ENCODE results near the gene TRUB2. TPM values are rescaled to one million over a fixed set of nuclear protein-coding genes. Genes with fewer than 3 reads are reported as not detected.
A peak's percentile ranks its signal among the peaks of the same experiment; 100 is the strongest.

Gene TRUB2
- total and polyA plus RNA-seq, 2 of the 13 experiments (the other 11 are each of a cell fraction or from before 2014, with no cell fraction given) = 22.3 to 41.2 TPM

GRCh38 chr9:128322404-128323211 is at the start of gene TRUB2, which contains the start of gene COQ4 (continued):
- TF ChIP-seq ZBTB49 (CRISPR knock-in tag; IDR thresholded peaks at IDR 0.05; ENCODE audit: borderline replicate concordance) (no peak), FOXC1 (CRISPR knock-in tag; IDR thresholded peaks at IDR 0.05; ENCODE audit: borderline replicate concordance) (no peak; the same call in 1 of the 2 replicates), NR1H2 (CRISPR knock-in tag; IDR thresholded peaks at IDR 0.05; ENCODE audit: borderline replicate concordance, low read depth) (no peak), ZNF318 (CRISPR knock-in tag; IDR thresholded peaks at IDR 0.05) (no peak), ZC3H4 (CRISPR knock-in tag; IDR thresholded peaks at IDR 0.05; ENCODE audit: borderline replicate concordance) (no peak), NKX3-1 (CRISPR knock-in tag; IDR thresholded peaks at IDR 0.05) (peak; percentile 55; the same call in 1 of the 2 replicates), TEAD2 (CRISPR knock-in tag; IDR thresholded peaks at IDR 0.05) (no peak; the same call in 1 of the 2 replicates), HOXA3 (CRISPR knock-in tag; IDR thresholded peaks at IDR 0.05) (peak; percentile 97), ETV6 (CRISPR knock-in tag; conservative IDR thresholded peaks at IDR 0.05) (no peak), ZNF232 (CRISPR knock-in tag; IDR thresholded peaks at IDR 0.05; ENCODE audit: borderline replicate concordance) (peak; percentile 77; the same call in 1 of the 2 replicates), ZFP1 (CRISPR knock-in tag; IDR thresholded peaks at IDR 0.05) (peak; percentile 65), ZMYM2 (CRISPR knock-in tag; IDR thresholded peaks at IDR 0.05) (no peak), ARID3A (IDR thresholded peaks at IDR 0.05; ENCODE audit: low read depth, low read length) (peak; percentile 52; the same call in 1 of the 2 replicates), ZNF761 (CRISPR knock-in tag; conservative IDR thresholded peaks at IDR 0.05) (peak; percentile 79), ZNF367 (CRISPR knock-in tag; IDR thresholded peaks at IDR 0.05; ENCODE audit: borderline replicate concordance) (no peak; the same call in 1 of the 2 replicates), ZNF354B (CRISPR knock-in tag; IDR thresholded peaks at IDR 0.05) (0 out of 2 replicates have a peak, but pooled peaks have one; percentile 22), ZSCAN21 (CRISPR knock-in tag; IDR thresholded peaks at IDR 0.05; ENCODE audit: borderline replicate concordance) (peak; percentile 87)
